GM21529 (cell line): ENCODE data around the gene NXPE4.
"Not testable (repeated sequence)": the region's sequence is repeated elsewhere in the genome, so short reads cannot be mapped to it uniquely, and the experiment has no call there.

Experiments
- ATAC-seq: cut with Tn5 transposase; IDR thresholded peaks from one replicate; pipeline ENCODE4 v1.9.1; 2021; ENCODE audit not compliant: unreplicated experiment

NXPE4 gene

GRCh38 chr11:114610984-114611944 lies 15.7 kb upstream of the NXPE4 start:
- ATAC-seq: no peak

- ATAC-seq: no peak
Observed at GRCh38 chr11:114610550-114610949, 15.0 kb upstream of the NXPE4 start.

GRCh38 chr11:114609429-114609828 lies 13.8 kb upstream of the NXPE4 start:
- ATAC-seq: no peak

- not testable (repeated sequence) for ATAC-seq
Observed at GRCh38 chr11:114608605-114609004, 13.0 kb upstream of the NXPE4 start.

- ATAC-seq: no peak
Observed at GRCh38 chr11:114607753-114608459, 12.3 kb upstream of the NXPE4 start.

- not testable (repeated sequence) for ATAC-seq
Observed at GRCh38 chr11:114606802-114607075, 11.2 kb upstream of the NXPE4 start.

GRCh38 chr11:114606003-114606801 lies 10.6 kb upstream of the NXPE4 start:
- no peak for ATAC-seq

GRCh38 chr11:114605370-114605769 lies 9.8 kb upstream of the NXPE4 start:
- ATAC-seq: no peak

GRCh38 chr11:114604886-114605285 lies 9.3 kb upstream of the NXPE4 start:
- ATAC-seq: no peak

- no peak for ATAC-seq
Observed at GRCh38 chr11:114604179-114604813, 8.7 kb upstream of the NXPE4 start.

GRCh38 chr11:114603151-114603550 lies 7.6 kb upstream of the NXPE4 start:
- not testable (repeated sequence) for ATAC-seq

- no peak for ATAC-seq
Observed at GRCh38 chr11:114598461-114598860, 2.9 kb upstream of the NXPE4 start.

GRCh38 chr11:114596175-114596919 lies 761 bp upstream of the NXPE4 start:
- no peak for ATAC-seq

- ATAC-seq: no peak
Observed at GRCh38 chr11:114594703-114595102, 883 bp downstream of the NXPE4 start.

- ATAC-seq: no peak
Observed at GRCh38 chr11:114587398-114587953, 8.1 kb downstream of the NXPE4 start.

GRCh38 chr11:114586797-114587196 lies 8.8 kb downstream of the NXPE4 start:
- ATAC-seq: no peak

GRCh38 chr11:114571712-114572111 lies 23.9 kb downstream of the NXPE4 start:
- no peak for ATAC-seq

GRCh38 chr11:114569801-114570200 lies 25.8 kb downstream of the NXPE4 start:
- ATAC-seq: no peak

GRCh38 chr11:114566276-114566675 lies 29.3 kb downstream of the NXPE4 start:
- no peak for ATAC-seq

- ATAC-seq: no peak
Observed at GRCh38 chr11:114564831-114565230, 30.8 kb downstream of the NXPE4 start.
